NT2/D1 (cell line): ENCODE data around the gene CYB5B.

Source experiments
- SUZ12 ChIP-seq: IDR thresholded peaks from 2 replicates; pipeline ENCODE4 v1.6.1; 2011; ENCODE audit not compliant: insufficient read length, insufficient read depth; ENCODE audit errors: extremely low read depth
- YY1 ChIP-seq: IDR thresholded peaks from 2 replicates; pipeline ENCODE4 v1.6.1; 2011; ENCODE audit not compliant: insufficient read length, insufficient read depth
- ZNF274 ChIP-seq: IDR thresholded peaks from 2 replicates; pipeline ENCODE4 v1.6.1; 2011; ENCODE audit warnings: mild to moderate bottlenecking, low read depth, low read length

- no peak for TF ChIP-seq YY1
- TF ChIP-seq ZNF274: no peak
- no peak for TF ChIP-seq SUZ12
Measured at GRCh38 chr16:69500496-69500895, 76.1 kb downstream of the CYB5B start.
